GM13977 (cell line): ENCODE data around the gene UNC5B.

ENCODE experiments used
- DNase-seq: peaks from one replicate; pipeline ENCODE4 v3.0.0; 2012; ENCODE audit warnings: low spot score
- in situ Hi-C: fragments of 300-500 bp; cut with MboI; formaldehyde crosslinking; loops from one replicate; pipeline ENCODE4 v1.12.0; 2022; ENCODE audit warnings: low sequenced_read_pairs, low pct_unique_long_range_greater_than_20kb, mixed read lengths, inconsistent platforms; ENCODE audit not compliant: unreplicated experiment
- TF ChIP-seq, protein P1 (sequence below): IDR thresholded peaks from 2 replicates; pipeline ENCODE4 v1.5.1; 2012; ENCODE audit warnings: mild to moderate bottlenecking, control low read depth; ENCODE audit not compliant: insufficient read depth; ENCODE audit errors: extremely low read depth, missing control alignments

Gene UNC5B

GRCh38 chr10:71347587-71348395, 135.4 kb downstream of the UNC5B start:
- in situ Hi-C loops: no loop called here
- no peak for DNase-seq
- TF ChIP-seq, protein P1, sequence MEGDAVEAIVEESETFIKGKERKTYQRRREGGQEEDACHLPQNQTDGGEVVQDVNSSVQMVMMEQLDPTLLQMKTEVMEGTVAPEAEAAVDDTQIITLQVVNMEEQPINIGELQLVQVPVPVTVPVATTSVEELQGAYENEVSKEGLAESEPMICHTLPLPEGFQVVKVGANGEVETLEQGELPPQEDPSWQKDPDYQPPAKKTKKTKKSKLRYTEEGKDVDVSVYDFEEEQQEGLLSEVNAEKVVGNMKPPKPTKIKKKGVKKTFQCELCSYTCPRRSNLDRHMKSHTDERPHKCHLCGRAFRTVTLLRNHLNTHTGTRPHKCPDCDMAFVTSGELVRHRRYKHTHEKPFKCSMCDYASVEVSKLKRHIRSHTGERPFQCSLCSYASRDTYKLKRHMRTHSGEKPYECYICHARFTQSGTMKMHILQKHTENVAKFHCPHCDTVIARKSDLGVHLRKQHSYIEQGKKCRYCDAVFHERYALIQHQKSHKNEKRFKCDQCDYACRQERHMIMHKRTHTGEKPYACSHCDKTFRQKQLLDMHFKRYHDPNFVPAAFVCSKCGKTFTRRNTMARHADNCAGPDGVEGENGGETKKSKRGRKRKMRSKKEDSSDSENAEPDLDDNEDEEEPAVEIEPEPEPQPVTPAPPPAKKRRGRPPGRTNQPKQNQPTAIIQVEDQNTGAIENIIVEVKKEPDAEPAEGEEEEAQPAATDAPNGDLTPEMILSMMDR: no peak

- no peak for DNase-seq
- TF ChIP-seq, protein P1: no peak
- in situ Hi-C loops: no loop called here
These were observed 136.5 kb downstream of the UNC5B start for GRCh38 chr10:71348850-71349249.

DNA sequence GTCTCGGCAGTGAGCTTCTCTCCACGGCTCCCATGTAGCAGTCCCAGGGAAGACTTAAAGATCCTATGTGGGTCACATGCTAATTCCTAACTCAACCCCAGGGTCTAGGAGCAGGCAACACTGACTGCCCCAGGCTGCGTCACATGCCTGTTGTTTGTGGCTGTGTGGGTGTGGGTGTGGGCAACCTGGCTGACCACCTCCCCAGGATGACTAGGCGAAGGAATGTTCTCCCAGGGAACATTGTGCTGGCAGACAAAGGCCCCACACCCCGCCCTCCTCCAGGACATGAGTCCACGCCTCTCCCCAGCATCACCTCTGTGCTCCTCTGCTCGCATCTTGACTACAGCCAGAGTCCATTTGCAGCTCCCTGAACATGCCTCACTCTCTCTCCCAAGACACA, 137.0 kb downstream of the UNC5B start:
- no peak for DNase-seq
- in situ Hi-C loops: no loop called here
- TF ChIP-seq, protein P1: no peak

GRCh38 chr10:71351087-71351486, 138.7 kb downstream of the UNC5B start:
- in situ Hi-C loops: no loop called here
- TF ChIP-seq, protein P1: no peak
- DNase-seq: no peak

DNA sequence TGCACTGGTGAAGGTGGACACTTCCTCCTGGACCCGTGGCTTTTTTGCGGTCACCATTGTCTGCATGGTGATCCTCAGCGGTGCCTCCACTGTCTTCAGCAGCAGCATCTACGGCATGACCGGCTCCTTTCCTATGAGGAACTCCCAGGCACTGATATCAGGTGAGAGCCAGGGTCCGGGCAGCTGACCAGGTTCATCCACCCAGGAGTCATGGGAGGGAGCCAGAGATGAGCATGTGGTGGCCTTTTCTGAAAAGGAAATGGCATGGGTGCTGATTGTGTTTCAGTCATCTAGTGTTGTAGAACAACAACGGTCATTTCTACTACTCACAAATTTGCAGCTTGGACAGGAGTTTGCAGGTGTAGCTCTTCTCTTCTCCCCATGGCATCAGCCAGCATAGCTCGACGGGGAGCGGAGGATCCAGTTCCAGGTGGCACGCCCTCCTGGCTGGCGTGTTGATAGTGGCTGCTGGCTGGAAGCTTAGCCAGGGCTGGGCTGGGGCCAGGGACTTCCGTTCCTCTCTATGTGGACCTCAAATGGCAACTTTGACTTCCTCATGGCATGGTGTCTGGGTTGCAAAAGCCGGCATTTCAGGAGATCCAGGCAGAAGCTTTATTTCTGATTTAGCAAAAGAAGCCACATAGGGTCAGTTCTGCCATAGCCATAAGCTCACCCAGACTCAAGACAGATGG, 139.4 kb downstream of the UNC5B start:
- no peak for DNase-seq
- TF ChIP-seq, protein P1: no peak
- in situ Hi-C loops: no loop called here
